ENCODE results near the gene MAML1. TPM values are rescaled to one million over a fixed set of nuclear protein-coding genes. Genes with fewer than 3 reads are reported as not detected.

MAML1 gene
- total and polyA plus RNA-seq, 2 donors (not counting 1 experiment from before 2014, with no cell fraction given): 12.0 to 50.6 TPM

DNA sequence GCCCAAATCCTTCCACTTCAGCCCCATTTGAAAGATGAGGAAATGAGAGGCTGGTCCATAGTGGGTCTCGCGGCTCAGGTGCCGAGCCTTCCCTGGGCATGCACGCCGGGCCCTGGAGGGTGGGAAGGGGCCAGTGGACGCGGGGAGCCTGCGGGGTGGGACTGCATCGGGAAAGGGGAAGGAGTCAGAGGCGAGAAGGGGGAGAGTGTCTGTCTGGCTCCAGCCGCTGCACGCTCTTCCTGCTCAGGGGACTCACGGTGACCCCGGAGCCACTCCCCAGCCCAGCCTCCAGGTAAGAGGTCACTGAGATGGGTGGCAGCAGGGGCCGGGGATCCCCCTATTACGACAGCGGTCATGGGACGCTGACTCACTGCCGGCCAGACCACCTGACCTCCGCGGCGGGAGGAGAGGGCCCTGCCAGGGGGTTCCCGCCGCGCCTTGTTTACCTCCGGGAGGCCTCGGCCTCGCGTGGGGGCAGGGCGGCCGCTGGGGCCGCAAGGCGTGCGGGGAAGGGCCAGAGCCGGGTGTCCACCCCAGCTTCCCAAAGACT, 86.2 kb downstream of the MAML1 start:
- TF ChIP-seq, protein P1, sequence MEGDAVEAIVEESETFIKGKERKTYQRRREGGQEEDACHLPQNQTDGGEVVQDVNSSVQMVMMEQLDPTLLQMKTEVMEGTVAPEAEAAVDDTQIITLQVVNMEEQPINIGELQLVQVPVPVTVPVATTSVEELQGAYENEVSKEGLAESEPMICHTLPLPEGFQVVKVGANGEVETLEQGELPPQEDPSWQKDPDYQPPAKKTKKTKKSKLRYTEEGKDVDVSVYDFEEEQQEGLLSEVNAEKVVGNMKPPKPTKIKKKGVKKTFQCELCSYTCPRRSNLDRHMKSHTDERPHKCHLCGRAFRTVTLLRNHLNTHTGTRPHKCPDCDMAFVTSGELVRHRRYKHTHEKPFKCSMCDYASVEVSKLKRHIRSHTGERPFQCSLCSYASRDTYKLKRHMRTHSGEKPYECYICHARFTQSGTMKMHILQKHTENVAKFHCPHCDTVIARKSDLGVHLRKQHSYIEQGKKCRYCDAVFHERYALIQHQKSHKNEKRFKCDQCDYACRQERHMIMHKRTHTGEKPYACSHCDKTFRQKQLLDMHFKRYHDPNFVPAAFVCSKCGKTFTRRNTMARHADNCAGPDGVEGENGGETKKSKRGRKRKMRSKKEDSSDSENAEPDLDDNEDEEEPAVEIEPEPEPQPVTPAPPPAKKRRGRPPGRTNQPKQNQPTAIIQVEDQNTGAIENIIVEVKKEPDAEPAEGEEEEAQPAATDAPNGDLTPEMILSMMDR (IDR thresholded peaks at IDR 0.05): no peak
- TF ChIP-seq EZH2 (IDR thresholded peaks at IDR 0.05; ENCODE audit: borderline replicate concordance, insufficient read depth, low read depth, low read length, poor library complexity, severe bottlenecking): no peak
- H3K4me2 ChIP-seq (replicated peaks; ENCODE audit: low read depth, low read length, poor library complexity, severe bottlenecking): peak overlapping the region; percentile 98
- H3K36me3 ChIP-seq (replicated peaks in 1 of 2; ENCODE audit: control extremely low read depth in 1 of 2, control insufficient read depth in 1 of 2, extremely low read depth in 1 of 2, insufficient read depth in 2 of 2, low read length in 1 of 2): peaks cover 0 to 14% of the 10 kb centered on the region in 2 experiments
- H2AFZ ChIP-seq (ENCODE audit: insufficient read depth, low read depth, low read length, poor library complexity, severe bottlenecking): peak overlapping the region; percentile 66
- POLR2A ChIA-PET: interaction anchor here (0.6 to 3.4 kb wide), 10 partner anchors 12 to 285 kb away, joined by 3 to 44 read pairs (median 7); partner anchors contain the start of genes HNRNPH1, LTC4S, MAML1 and MGAT4B
- WGBS (ENCODE audit: insufficient coverage): 2% methylated on average over 31 of the region's 35 CpGs
- H3K27me3 ChIP-seq (replicated peaks in 1 of 4; ENCODE audit: control extremely low read depth in 1 of 4, control insufficient read depth in 3 of 4, insufficient read depth in 4 of 4, low read length in 3 of 4): peaks cover 0 to 6% (median 0%) of the 10 kb centered on the region in 4 experiments
- Mint-ChIP-seq H3K27me3 (no peaks in the 10 kb centered on the region), H3K27ac (peak overlapping the region; percentile 96), H3K4me3 (peak overlapping the region; percentile 91), H3K4me1 (peaks cover 53% of the 10 kb centered on the region), H3K9me3 (ENCODE audit: insufficient read depth) (no peaks in the 10 kb centered on the region)
- intact Hi-C loops (cut with micrococcal nuclease): loop anchor here (1.0 to 5.0 kb wide), 5 partner anchors 13 to 267 kb away; partner anchors contain the start of genes MAML1, MGAT4B, RNF130 and RUFY1
- H3K9me3 ChIP-seq (ENCODE audit: control extremely low read depth in 1 of 3, control insufficient read depth in 2 of 3, insufficient read depth in 1 of 3, low read length in 2 of 3): peaks cover 0 to 3% (median 0%) of the 10 kb centered on the region in 3 donors
- ATAC-seq (ENCODE audit: low read depth) (peak; percentile 59), DNase-seq (peak; percentile 97)
- peaks cover 40 to 52% of the 10 kb centered on the region in 2 donors for H3K4me1 ChIP-seq (ENCODE audit: control insufficient read depth in 2 of 2, insufficient read depth in 2 of 2, low read length in 2 of 2)
- H3K27ac ChIP-seq (ENCODE audit: low read length in 2 of 2): peak overlapping the region; percentile 91 to 98
- H3K9ac ChIP-seq (ENCODE audit: low read length): peak overlapping the region; percentile 98
- CTCF ChIA-PET: interaction anchor here (1.1 to 2.5 kb wide), 3 partner anchors 13 to 152 kb away, joined by 3 to 24 read pairs (median 3); no protein-coding TSS in a partner anchor
- H4K20me1 ChIP-seq (ENCODE audit: control insufficient read depth, insufficient read depth, low read length, poor library complexity, severe bottlenecking): peaks cover 31% of the 10 kb centered on the region
- H3K4me3 ChIP-seq (ENCODE audit: control extremely low read depth in 1 of 5, extremely low read depth in 1 of 5, insufficient read depth in 1 of 5, low read depth in 2 of 5, low read length in 4 of 5): peak overlapping the region in 4 of 5 experiments; percentile 38 to 59 (median 54)
- H3K79me2 ChIP-seq (ENCODE audit: control insufficient read depth, insufficient read depth, low read length): peaks cover 46% of the 10 kb centered on the region

Measured in B cell (primary cell).